Retinal pigment epithelial cell (primary cell): Measurements from ENCODE around the gene RNF114.
A peak's percentile ranks its signal among the peaks of the same experiment; 100 is the strongest.

Experiments used
- DNase-seq: peaks from one replicate; pipeline ENCODE4 v3.0.0-alpha.2; 2010; ENCODE audit warnings: low read depth
- H3K4me3 ChIP-seq: 2 replicates; pipeline ENCODE4 v1.5.1; 2011; ENCODE audit warnings: mild to moderate bottlenecking, low read length, control low read depth, moderate library complexity
- CTCF ChIP-seq: conservative IDR thresholded peaks from 2 replicates; pipeline ENCODE4 v1.5.1; 2011; ENCODE audit warnings: low read depth, low read length, control low read depth, inconsistent platforms

The RNF114 gene

GRCh38 chr20:49913399-49914047, 22.7 kb upstream of the RNF114 start:
- TF ChIP-seq CTCF = no peak
- H3K4me3 ChIP-seq = no peak overlapping the region
- DNase-seq = no peak

- TF ChIP-seq CTCF = peak; percentile 6
- H3K4me3 ChIP-seq = peak overlapping the region; percentile 78
- DNase-seq = no peak
Observed at GRCh38 chr20:49914310-49915117, 21.7 kb upstream of the RNF114 start.

- peak overlapping the region; percentile 78 for H3K4me3 ChIP-seq
- DNase-seq = no peak
- no peak for TF ChIP-seq CTCF
Observed at GRCh38 chr20:49915118-49915379, 21.1 kb upstream of the RNF114 start.

- peak; percentile 79 for DNase-seq
- H3K4me3 ChIP-seq = peak within 1 kb of the TSS; percentile 78
- TF ChIP-seq CTCF = no peak
Observed at GRCh38 chr20:49915380-49916145, 20.6 kb upstream of the RNF114 start, which contains the start of gene SPATA2. Gene SPATA2, minus strand, starts transcription at chr20:49915529. Its CDS starts 7,039 bp downstream, at chr20:49908490.

GRCh38 chr20:49916146-49917002, 19.8 kb upstream of the RNF114 start:
- no peak for TF ChIP-seq CTCF
- no peak for DNase-seq
- H3K4me3 ChIP-seq = peak overlapping the region; percentile 78

GRCh38 chr20:49918446-49918845, 17.8 kb upstream of the RNF114 start:
- DNase-seq = no peak
- no peak overlapping the region for H3K4me3 ChIP-seq
- TF ChIP-seq CTCF = no peak
